ENCODE results near the gene TMEM139.
A peak's percentile ranks its signal among the peaks of the same experiment; 100 is the strongest.

The TMEM139 gene

GRCh38 chr7:143327903-143328302, 43.1 kb downstream of the TMEM139 start:
- TF ChIP-seq CTCF (IDR thresholded peaks at IDR 0.05; ENCODE audit: low read depth, low read length): no peak
- no peak overlapping the region for H3K4me3 ChIP-seq (replicated peaks in 1 of 2; ENCODE audit: low read depth in 2 of 2, low read length in 2 of 2)
- DNase-seq (ENCODE audit: low read depth in 2 of 2): no peak

GRCh38 chr7:143329471-143330170, 44.9 kb downstream of the TMEM139 start:
- no peak overlapping the region for H3K4me3 ChIP-seq (replicated peaks in 1 of 2; ENCODE audit: low read depth in 2 of 2, low read length in 2 of 2)
- no peak for TF ChIP-seq CTCF (IDR thresholded peaks at IDR 0.05; ENCODE audit: low read depth, low read length)
- DNase-seq (ENCODE audit: low read depth in 2 of 2): no peak

- DNase-seq (ENCODE audit: low read depth in 2 of 2): peak; percentile 86 to 94
- H3K4me3 ChIP-seq (replicated peaks in 1 of 2; ENCODE audit: low read depth in 2 of 2, low read length in 2 of 2): no peak overlapping the region
- no peak for TF ChIP-seq CTCF (IDR thresholded peaks at IDR 0.05; ENCODE audit: low read depth, low read length)
These were observed 46.5 kb downstream of the TMEM139 start for GRCh38 chr7:143331179-143331801.

GRCh38 chr7:143334244-143334643, 49.5 kb downstream of the TMEM139 start:
- no peak overlapping the region for H3K4me3 ChIP-seq (replicated peaks in 1 of 2; ENCODE audit: low read depth in 2 of 2, low read length in 2 of 2)
- no peak for TF ChIP-seq CTCF (IDR thresholded peaks at IDR 0.05; ENCODE audit: low read depth, low read length)
- DNase-seq (ENCODE audit: low read depth in 2 of 2): peak in 1 of 2 donors; percentile 9

- no peak for TF ChIP-seq CTCF (IDR thresholded peaks at IDR 0.05; ENCODE audit: low read depth, low read length)
- no peak for DNase-seq (ENCODE audit: low read depth in 2 of 2)
- H3K4me3 ChIP-seq (replicated peaks in 1 of 2; ENCODE audit: low read depth in 2 of 2, low read length in 2 of 2): no peak overlapping the region
These were observed 52.5 kb downstream of the TMEM139 start for GRCh38 chr7:143337216-143337615.

Measured in cardiac fibroblast (primary cell).